ENCODE results near the gene SF3A2. TPM values are rescaled to one million over a fixed set of nuclear protein-coding genes. Genes with fewer than 3 reads are reported as not detected.

SF3A2 gene
- total and polyA plus RNA-seq, 12 donors, result 3.9 to 110 (median 28.2) TPM

DNA sequence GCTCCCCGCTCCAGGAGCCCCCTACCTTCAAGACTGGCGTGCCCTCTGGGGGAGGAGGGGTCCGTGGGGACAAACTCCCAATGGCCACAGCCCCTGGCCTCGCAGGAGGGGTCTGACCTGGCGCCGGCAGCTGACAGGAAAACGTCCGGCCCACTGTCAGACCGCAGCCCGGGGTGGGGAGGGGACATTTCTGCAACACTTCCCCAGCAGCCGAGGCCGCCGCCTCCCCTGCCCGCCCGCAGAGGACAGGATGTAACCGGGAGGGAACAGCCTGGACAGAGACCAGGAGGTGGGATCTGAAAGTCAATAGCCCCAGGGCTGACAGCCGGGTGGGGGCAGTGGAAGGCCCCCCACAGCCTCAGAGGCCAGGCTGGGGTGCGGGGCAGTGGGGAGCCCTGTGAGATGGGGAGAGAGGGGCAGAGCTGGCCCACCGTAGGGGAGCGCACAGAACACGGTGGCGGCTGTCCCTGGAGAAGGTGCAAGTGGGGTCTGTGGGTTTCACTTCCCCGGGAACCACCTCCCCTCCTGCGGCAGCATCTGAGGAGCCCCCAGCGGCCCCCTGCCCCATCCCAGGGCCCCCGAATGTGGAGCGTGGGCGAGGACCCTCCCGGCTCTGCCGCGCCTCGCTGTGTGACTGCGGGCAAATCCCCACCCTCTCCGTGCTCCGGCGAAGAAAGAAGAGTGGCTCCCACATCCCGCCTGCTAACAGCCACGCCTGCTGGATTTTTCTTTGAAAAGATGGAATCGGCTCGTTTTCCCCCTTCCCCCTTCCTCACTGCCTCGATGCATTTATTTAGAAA, 45.6 kb downstream of the SF3A2 start, which contains the start of gene PEAK3:
Gene PEAK3, minus strand, starts transcription at position 114 of the 800 bp plus-strand sequence. CDS start 1,244 bp downstream, outside the sequence.
- Histone ChIP-seq H3K36me3 (replicated peaks in 1 of 2) (no peaks in the 10 kb centered on the region), H3K4me3 (peak within 1 kb of the TSS in 2 of 4 donors; percentile 19 to 28), H3K4me1 (replicated peaks in 1 of 2) (no peaks in the 10 kb centered on the region), H3K27ac (peak within 1 kb of the TSS in 2 of 5 donors; percentile 34 to 79), H3K27me3 (peaks cover 4% of the 10 kb centered on the region), H3K9me3 (replicated peaks in 1 of 3) (no peaks in the 10 kb centered on the region)
- intact Hi-C loops (cut with DNase I), result loop anchor here in 1 of 2 donors (10.0 kb wide), 1 partner anchor 103 kb away; no protein-coding TSS in a partner anchor
- DNase-seq, result peak; percentile 50 to 85 (median 65)
- WGBS, 4 donors, result 13 to 19% (median 14%) methylated on average over 16 to 41 of the region's 41 CpGs
- TF ChIP-seq, protein P1, sequence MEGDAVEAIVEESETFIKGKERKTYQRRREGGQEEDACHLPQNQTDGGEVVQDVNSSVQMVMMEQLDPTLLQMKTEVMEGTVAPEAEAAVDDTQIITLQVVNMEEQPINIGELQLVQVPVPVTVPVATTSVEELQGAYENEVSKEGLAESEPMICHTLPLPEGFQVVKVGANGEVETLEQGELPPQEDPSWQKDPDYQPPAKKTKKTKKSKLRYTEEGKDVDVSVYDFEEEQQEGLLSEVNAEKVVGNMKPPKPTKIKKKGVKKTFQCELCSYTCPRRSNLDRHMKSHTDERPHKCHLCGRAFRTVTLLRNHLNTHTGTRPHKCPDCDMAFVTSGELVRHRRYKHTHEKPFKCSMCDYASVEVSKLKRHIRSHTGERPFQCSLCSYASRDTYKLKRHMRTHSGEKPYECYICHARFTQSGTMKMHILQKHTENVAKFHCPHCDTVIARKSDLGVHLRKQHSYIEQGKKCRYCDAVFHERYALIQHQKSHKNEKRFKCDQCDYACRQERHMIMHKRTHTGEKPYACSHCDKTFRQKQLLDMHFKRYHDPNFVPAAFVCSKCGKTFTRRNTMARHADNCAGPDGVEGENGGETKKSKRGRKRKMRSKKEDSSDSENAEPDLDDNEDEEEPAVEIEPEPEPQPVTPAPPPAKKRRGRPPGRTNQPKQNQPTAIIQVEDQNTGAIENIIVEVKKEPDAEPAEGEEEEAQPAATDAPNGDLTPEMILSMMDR (IDR thresholded peaks at IDR 0.05), result no peak
- no peak for TF ChIP-seq POLR2A (IDR thresholded peaks at IDR 0.05)

DNA sequence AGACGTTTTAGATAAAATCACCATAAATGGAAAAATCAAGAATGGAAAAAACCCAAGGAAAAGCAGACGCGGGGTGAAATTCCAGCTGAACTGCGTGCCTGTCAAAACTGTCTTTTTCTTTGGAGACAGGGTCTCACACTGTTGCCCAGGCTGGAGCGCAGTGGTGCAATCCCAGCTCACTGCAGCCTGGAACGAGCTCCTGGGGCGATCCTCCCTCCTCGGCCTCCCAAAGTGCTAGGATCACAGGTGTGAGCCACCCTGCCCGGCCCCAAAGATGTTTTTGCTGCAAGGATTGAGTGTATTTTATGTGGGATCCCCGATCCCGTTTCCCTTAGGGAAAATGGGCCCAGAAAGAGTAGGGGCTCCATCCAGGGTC, 46.2 kb downstream of the SF3A2 start:
- intact Hi-C loops (cut with DNase I), result loop anchor here in 1 of 2 donors (10.0 kb wide), 1 partner anchor 102 kb away; no protein-coding TSS in a partner anchor
- DNase-seq, result peak in 1 of 7 donors; percentile 4
- H3K4me1 ChIP-seq (replicated peaks in 1 of 2), result no peaks in the 10 kb centered on the region
- 61 to 77% (median 70%) methylated on average over 8 to 11 of the region's 11 CpGs for WGBS, 4 donors
- H3K36me3 ChIP-seq (replicated peaks in 1 of 2), result no peaks in the 10 kb centered on the region
- TF ChIP-seq, protein P1 (IDR thresholded peaks at IDR 0.05), result no peak
- TF ChIP-seq POLR2A (IDR thresholded peaks at IDR 0.05), result no peak
- no peaks in the 10 kb centered on the region for H3K9me3 ChIP-seq (replicated peaks in 1 of 3)
- H3K4me3 ChIP-seq, result no peak overlapping the region
- no peak overlapping the region for H3K27ac ChIP-seq
- peaks cover 4% of the 10 kb centered on the region for H3K27me3 ChIP-seq

DNA sequence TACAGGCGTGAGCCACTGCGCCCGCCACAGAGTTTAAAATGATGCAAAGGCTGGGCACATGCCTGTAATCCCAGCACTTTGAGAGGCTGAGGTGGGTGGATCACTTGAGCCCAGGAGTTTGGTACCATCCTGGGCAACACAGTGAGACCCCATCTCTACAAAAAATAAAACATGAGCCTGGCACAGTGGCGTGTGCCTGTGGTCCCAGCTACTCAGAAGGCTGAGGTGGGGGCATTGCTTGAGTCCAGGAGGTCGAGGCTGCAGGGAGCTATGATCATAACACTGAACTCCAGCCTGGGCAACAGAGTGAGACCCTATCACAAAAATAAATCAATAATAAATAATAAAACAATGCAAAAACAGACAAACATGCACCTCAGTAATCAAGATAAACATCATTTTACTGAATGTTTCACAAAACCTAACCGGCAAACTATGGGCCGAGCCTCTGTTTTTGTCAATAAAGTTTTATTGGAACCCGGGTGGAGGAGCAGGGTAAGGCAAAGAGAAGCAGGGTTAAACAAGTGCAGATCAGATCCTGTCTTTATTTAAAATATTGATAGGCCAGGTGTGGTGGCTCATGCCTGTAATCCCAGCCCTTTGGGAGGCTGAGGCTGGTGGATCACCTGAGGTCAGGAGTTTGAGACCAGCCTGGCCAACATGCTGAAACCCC, 47.3 kb downstream of the SF3A2 start:
- no peak overlapping the region for H3K27ac ChIP-seq
- no peak for DNase-seq
- TF ChIP-seq, protein P1 (IDR thresholded peaks at IDR 0.05), result no peak
- TF ChIP-seq POLR2A (IDR thresholded peaks at IDR 0.05), result no peak
- 92 to 96% (median 94%) methylated on average over 8 of the region's 8 CpGs for WGBS, 4 donors
- H3K27me3 ChIP-seq, result peaks cover 13% of the 10 kb centered on the region
- H3K4me3 ChIP-seq, result no peak overlapping the region
- H3K36me3 ChIP-seq (replicated peaks in 1 of 2), result no peaks in the 10 kb centered on the region
- no peaks in the 10 kb centered on the region for H3K4me1 ChIP-seq (replicated peaks in 1 of 2)
- intact Hi-C loops (cut with DNase I), result loop anchor here in 1 of 2 donors (10.0 kb wide), 1 partner anchor 101 kb away; no protein-coding TSS in a partner anchor
- no peaks in the 10 kb centered on the region for H3K9me3 ChIP-seq (replicated peaks in 1 of 3)
